ENCODE results near the gene TBCK. TPM values are rescaled to one million over a fixed set of nuclear protein-coding genes. Genes with fewer than 3 reads are reported as not detected.

The TBCK gene
- total RNA-seq, 4 donors from 2014 or later = 22.7 to 28.7 (median 27.3) TPM

GRCh38 chr4:106096454-106096853 lies 219.6 kb downstream of the TBCK start:
- intact Hi-C loops (cut with DNase I) = no loop called here
- peaks cover 0 to 2% (median under 1%) of the 10 kb centered on the region in 4 donors for H3K9me3 ChIP-seq
- H3K27ac ChIP-seq (replicated peaks in 1 of 4) = no peak overlapping the region
- WGBS = 56% methylated on average over 1 of the region's 1 CpG
- no peaks in the 10 kb centered on the region for H3K4me1 ChIP-seq
- H3K4me3 ChIP-seq = no peak overlapping the region
- H3K27me3 ChIP-seq = no peaks in the 10 kb centered on the region
- DNase-seq (ENCODE audit: extremely low spot score) = no peak
- no peak for TF ChIP-seq POLR2A (IDR thresholded peaks at IDR 0.05; ENCODE audit: low read depth)
- no peak for TF ChIP-seq EP300 (IDR thresholded peaks at IDR 0.05)
- TF ChIP-seq CTCF (IDR thresholded peaks at IDR 0.05) = no peak
- no peak for TF ChIP-seq POLR2AphosphoS5 (IDR thresholded peaks at IDR 0.05)
- H3K36me3 ChIP-seq = peaks cover 3 to 34% (median 21%) of the 10 kb centered on the region in 4 donors

GRCh38 chr4:106095408-106095807 lies 220.6 kb downstream of the TBCK start:
- H3K4me1 ChIP-seq = no peaks in the 10 kb centered on the region
- peaks cover 0 to 12% (median 9%) of the 10 kb centered on the region in 4 donors for H3K9me3 ChIP-seq
- no peak for TF ChIP-seq CTCF (IDR thresholded peaks at IDR 0.05)
- TF ChIP-seq EP300 (IDR thresholded peaks at IDR 0.05) = no peak
- TF ChIP-seq POLR2A (IDR thresholded peaks at IDR 0.05; ENCODE audit: low read depth) = no peak
- no peak for TF ChIP-seq POLR2AphosphoS5 (IDR thresholded peaks at IDR 0.05)
- no peak for DNase-seq (ENCODE audit: extremely low spot score)
- 74% methylated on average over 2 of the region's 2 CpGs for WGBS
- intact Hi-C loops (cut with DNase I) = no loop called here
- peaks cover 11 to 45% (median 30%) of the 10 kb centered on the region in 4 donors for H3K36me3 ChIP-seq
- no peak overlapping the region for H3K27ac ChIP-seq (replicated peaks in 1 of 4)
- H3K27me3 ChIP-seq = no peaks in the 10 kb centered on the region
- no peak overlapping the region for H3K4me3 ChIP-seq

GRCh38 chr4:106092361-106093040 lies 223.5 kb downstream of the TBCK start:
- no peak overlapping the region for H3K4me3 ChIP-seq
- H3K27me3 ChIP-seq = no peaks in the 10 kb centered on the region
- 98% methylated on average over 23 of the region's 24 CpGs for WGBS
- no peak for DNase-seq (ENCODE audit: extremely low spot score)
- no peak for TF ChIP-seq CTCF (IDR thresholded peaks at IDR 0.05)
- H3K36me3 ChIP-seq = peaks cover 21 to 64% (median 46%) of the 10 kb centered on the region in 4 donors
- H3K4me1 ChIP-seq = no peaks in the 10 kb centered on the region
- intact Hi-C loops (cut with DNase I) = no loop called here
- H3K9me3 ChIP-seq = peaks cover 0 to 39% (median 13%) of the 10 kb centered on the region in 4 donors
- no peak overlapping the region for H3K27ac ChIP-seq (replicated peaks in 1 of 4)

GRCh38 chr4:106090826-106091225 lies 225.2 kb downstream of the TBCK start:
- no peaks in the 10 kb centered on the region for H3K27me3 ChIP-seq
- DNase-seq (ENCODE audit: extremely low spot score) = no peak
- intact Hi-C loops (cut with DNase I) = no loop called here
- peaks cover 0 to 41% (median 13%) of the 10 kb centered on the region in 4 donors for H3K9me3 ChIP-seq
- TF ChIP-seq EP300 (IDR thresholded peaks at IDR 0.05) (no peak), POLR2AphosphoS5 (IDR thresholded peaks at IDR 0.05) (no peak), CTCF (IDR thresholded peaks at IDR 0.05) (no peak), POLR2A (IDR thresholded peaks at IDR 0.05; ENCODE audit: low read depth) (no peak)
- H3K27ac ChIP-seq (replicated peaks in 1 of 4) = no peak overlapping the region
- H3K36me3 ChIP-seq = peaks cover 21 to 60% (median 46%) of the 10 kb centered on the region in 4 donors
- no peaks in the 10 kb centered on the region for H3K4me1 ChIP-seq
- H3K4me3 ChIP-seq = no peak overlapping the region

- Histone ChIP-seq H3K27ac (replicated peaks in 1 of 4) (no peak overlapping the region), H3K36me3 (peaks cover 5 to 18% (median 9%) of the 10 kb centered on the region in 4 donors), H3K4me1 (no peaks in the 10 kb centered on the region), H3K9me3 (peaks cover 0 to 15% (median 6%) of the 10 kb centered on the region in 4 donors), H3K27me3 (no peaks in the 10 kb centered on the region), H3K4me3 (no peak overlapping the region)
- WGBS = 100% methylated on average over 2 of the region's 8 CpGs
- no peak for DNase-seq (ENCODE audit: extremely low spot score)
- no peak for TF ChIP-seq POLR2AphosphoS5 (IDR thresholded peaks at IDR 0.05)
- no peak for TF ChIP-seq CTCF (IDR thresholded peaks at IDR 0.05)
- no peak for TF ChIP-seq POLR2A (IDR thresholded peaks at IDR 0.05; ENCODE audit: low read depth)
- no peak for TF ChIP-seq EP300 (IDR thresholded peaks at IDR 0.05)
- intact Hi-C loops (cut with DNase I) = no loop called here
These were observed 232.9 kb downstream of the TBCK start for GRCh38 chr4:106083065-106083464.
